Gastroesophageal sphincter (tissue), 3 donors: ENCODE results near the gene CACNA2D3.

ENCODE experiments used
- CTCF ChIP-seq, 4 experiments: fragments of 200-600 bp in 2 of 4; fragments of 450-650 bp in 2 of 4; sonication (generic) in 1 of 4; IDR thresholded peaks; one replicate each; pipeline ENCODE4 v1.5.1; 2017 to 2019; ENCODE audit warnings: antibody characterized with exemption in 4 of 4, mild to moderate bottlenecking in 2 of 4, moderate library complexity in 2 of 4
- EP300 ChIP-seq: sonication (generic); formaldehyde crosslinking; IDR thresholded peaks from one replicate; pipeline ENCODE4 v1.6.1; 2017; ENCODE audit warnings: antibody characterized with exemption, mild to moderate bottlenecking

GRCh38 chr3:54928046-54928770 is 805.9 kb downstream of the CACNA2D3 start, which contains the start of gene LRTM1:
- TF ChIP-seq CTCF (IDR thresholded peaks at IDR 0.05) (no peak), EP300 (no peak)
